ENCODE measurements around the gene C20orf141. TPM values are rescaled to one million over a fixed set of nuclear protein-coding genes. Genes with fewer than 3 reads are reported as not detected.
A peak's percentile ranks its signal among the peaks of the same experiment; 100 is the strongest.

C20orf141 gene
- total RNA-seq, 3 donors from 2014 or later (not counting 1 experiment from before 2014, with no cell fraction given), result not detected

DNA sequence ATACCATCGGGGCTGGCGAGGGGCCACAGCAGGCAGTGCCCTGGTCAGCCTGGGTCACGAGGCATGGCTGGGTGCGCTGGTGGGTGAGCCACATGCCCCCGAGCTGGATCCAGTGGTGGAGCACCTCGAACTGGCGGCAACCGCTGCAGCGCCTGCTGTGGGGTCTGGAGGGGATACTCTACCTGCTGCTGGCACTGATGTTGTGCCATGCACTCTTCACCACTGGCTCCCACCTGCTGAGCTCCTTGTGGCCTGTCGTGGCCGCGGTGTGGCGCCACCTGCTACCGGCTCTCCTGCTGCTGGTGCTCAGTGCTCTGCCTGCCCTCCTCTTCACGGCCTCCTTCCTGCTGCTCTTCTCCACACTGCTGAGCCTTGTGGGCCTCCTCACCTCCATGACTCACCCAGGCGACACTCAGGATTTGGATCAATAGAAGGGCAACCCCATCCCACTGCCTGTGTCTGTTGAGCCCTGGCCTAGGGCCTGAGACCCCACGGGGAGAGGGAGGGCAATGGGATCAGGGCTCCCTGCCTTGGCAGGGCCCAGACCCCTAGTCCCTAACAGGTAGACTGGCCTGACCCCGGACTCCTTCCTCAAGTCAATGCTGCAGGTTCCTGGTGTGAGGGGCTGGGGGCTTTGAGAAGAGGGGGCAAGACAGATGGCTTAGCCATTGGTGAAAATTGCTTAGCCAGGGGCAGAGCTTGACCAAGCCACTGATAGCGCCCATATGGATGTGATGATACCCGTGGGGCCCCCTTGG, 2.0 kb downstream of the C20orf141 start:
- Mint-ChIP-seq H3K9me3 (peaks cover 0 to 5% of the 10 kb centered on the region in 2 donors), H3K27me3 (ENCODE audit: low read depth in 2 of 2) (peaks cover 17 to 35% of the 10 kb centered on the region in 2 donors), H3K36me3 (peaks cover 5% of the 10 kb centered on the region), H3K27ac (no peak overlapping the region), H3K4me1 (peaks cover 4 to 31% of the 10 kb centered on the region in 2 donors), H3K4me3 (no peak overlapping the region)
- Histone ChIP-seq H3K4me3 (ENCODE audit: low read length) (no peak overlapping the region), H3K9me3 (ENCODE audit: control insufficient read depth, insufficient read depth, low read length) (no peaks in the 10 kb centered on the region), H3K36me3 (ENCODE audit: control insufficient read depth, insufficient read depth, low read length) (no peaks in the 10 kb centered on the region), H3K27me3 (ENCODE audit: control insufficient read depth, insufficient read depth, low read length) (peaks cover 11% of the 10 kb centered on the region), H3K4me1 (ENCODE audit: control insufficient read depth, insufficient read depth, low read length) (peaks cover 19% of the 10 kb centered on the region), H3K27ac (ENCODE audit: low read length) (no peak overlapping the region)
- TF ChIP-seq, protein P1, sequence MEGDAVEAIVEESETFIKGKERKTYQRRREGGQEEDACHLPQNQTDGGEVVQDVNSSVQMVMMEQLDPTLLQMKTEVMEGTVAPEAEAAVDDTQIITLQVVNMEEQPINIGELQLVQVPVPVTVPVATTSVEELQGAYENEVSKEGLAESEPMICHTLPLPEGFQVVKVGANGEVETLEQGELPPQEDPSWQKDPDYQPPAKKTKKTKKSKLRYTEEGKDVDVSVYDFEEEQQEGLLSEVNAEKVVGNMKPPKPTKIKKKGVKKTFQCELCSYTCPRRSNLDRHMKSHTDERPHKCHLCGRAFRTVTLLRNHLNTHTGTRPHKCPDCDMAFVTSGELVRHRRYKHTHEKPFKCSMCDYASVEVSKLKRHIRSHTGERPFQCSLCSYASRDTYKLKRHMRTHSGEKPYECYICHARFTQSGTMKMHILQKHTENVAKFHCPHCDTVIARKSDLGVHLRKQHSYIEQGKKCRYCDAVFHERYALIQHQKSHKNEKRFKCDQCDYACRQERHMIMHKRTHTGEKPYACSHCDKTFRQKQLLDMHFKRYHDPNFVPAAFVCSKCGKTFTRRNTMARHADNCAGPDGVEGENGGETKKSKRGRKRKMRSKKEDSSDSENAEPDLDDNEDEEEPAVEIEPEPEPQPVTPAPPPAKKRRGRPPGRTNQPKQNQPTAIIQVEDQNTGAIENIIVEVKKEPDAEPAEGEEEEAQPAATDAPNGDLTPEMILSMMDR (IDR thresholded peaks at IDR 0.05), result no peak
- intact Hi-C loops (cut with micrococcal nuclease), result no loop called here
- WGBS (ENCODE audit: insufficient coverage), result 81% methylated on average over 20 of the region's 20 CpGs
- ATAC-seq, result peak; percentile 25 to 52 (median 50)
- peak in 1 of 2 donors; percentile 44 for DNase-seq

DNA sequence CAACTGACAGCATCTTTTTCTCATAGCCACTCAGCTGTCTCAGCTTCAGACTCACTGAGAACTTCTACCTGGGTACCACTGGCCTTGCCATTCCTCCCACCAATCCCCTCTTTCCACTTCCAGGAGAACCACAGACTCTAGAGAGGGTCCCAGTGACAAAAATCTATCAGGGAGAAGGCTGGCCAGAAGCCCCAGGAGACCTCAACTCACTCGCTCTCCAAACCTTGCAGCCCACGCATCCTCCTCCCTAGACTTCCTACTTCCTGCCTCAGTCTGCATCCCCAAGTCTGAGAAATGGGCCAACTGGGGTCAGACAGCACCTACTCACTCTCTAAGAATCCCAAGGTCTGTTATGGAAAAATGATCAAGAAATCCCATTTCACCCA, 2.5 kb downstream of the C20orf141 start:
- no peaks in the 10 kb centered on the region for H3K36me3 Mint-ChIP-seq
- peaks cover 12 to 30% of the 10 kb centered on the region in 2 donors for H3K27me3 Mint-ChIP-seq (ENCODE audit: low read depth in 2 of 2)
- Histone ChIP-seq H3K4me3 (ENCODE audit: low read length) (no peak overlapping the region), H3K27ac (ENCODE audit: low read length) (no peak overlapping the region), H3K9me3 (ENCODE audit: control insufficient read depth, insufficient read depth, low read length) (no peaks in the 10 kb centered on the region), H3K27me3 (ENCODE audit: control insufficient read depth, insufficient read depth, low read length) (peaks cover 9% of the 10 kb centered on the region), H3K4me1 (ENCODE audit: control insufficient read depth, insufficient read depth, low read length) (peaks cover 24% of the 10 kb centered on the region), H3K36me3 (ENCODE audit: control insufficient read depth, insufficient read depth, low read length) (no peaks in the 10 kb centered on the region)
- H3K4me1 Mint-ChIP-seq, result peaks cover 8 to 36% of the 10 kb centered on the region in 2 donors
- no peak overlapping the region for H3K27ac Mint-ChIP-seq
- intact Hi-C loops (cut with micrococcal nuclease), result no loop called here
- ATAC-seq (no peak), DNase-seq (no peak)
- H3K4me3 Mint-ChIP-seq, result no peak overlapping the region
- 86% methylated on average over 2 of the region's 2 CpGs for WGBS (ENCODE audit: insufficient coverage)
- TF ChIP-seq, protein P1 (IDR thresholded peaks at IDR 0.05), result no peak
- H3K9me3 Mint-ChIP-seq, result peaks cover 0 to 3% of the 10 kb centered on the region in 2 donors

DNA sequence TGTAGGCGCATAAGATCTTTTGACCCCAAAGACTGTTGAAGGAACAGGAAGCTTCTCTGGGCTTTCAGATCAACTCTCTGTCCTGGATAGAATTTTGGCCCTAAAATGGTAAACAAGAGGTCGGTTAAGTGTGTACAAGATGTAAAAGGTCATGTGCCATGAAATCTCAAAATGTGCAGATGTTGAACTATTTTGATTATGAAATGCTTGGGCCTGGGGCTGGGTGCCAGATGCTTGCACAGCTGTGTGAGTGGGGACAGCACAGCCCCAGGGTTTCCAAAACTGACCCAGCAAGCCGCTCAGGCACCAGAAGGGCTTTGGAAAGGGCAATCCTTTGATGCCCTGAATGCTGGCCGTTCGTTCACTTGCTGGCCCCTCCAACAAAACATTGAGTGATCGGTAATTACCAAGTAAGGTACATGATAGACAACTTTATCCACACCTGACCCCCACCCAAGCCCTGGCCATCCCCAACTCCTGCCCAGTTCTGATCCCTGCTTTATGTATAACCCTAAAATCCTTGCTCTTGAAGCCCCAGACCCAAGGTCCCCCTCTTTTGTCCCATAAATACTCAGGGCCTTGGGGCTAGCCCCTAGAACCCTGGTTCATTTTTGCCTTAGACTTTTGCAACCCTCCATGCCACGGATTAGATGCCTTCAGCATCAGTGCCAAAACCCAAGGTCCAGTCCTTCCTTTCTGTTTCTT, 3.3 kb downstream of the C20orf141 start:
- intact Hi-C loops (cut with micrococcal nuclease), result no loop called here
- Mint-ChIP-seq H3K4me1 (peaks cover 8 to 36% of the 10 kb centered on the region in 2 donors), H3K9me3 (no peaks in the 10 kb centered on the region), H3K4me3 (no peak overlapping the region), H3K27me3 (ENCODE audit: low read depth in 2 of 2) (peaks cover 10 to 27% of the 10 kb centered on the region in 2 donors), H3K27ac (no peak overlapping the region), H3K36me3 (no peaks in the 10 kb centered on the region)
- Histone ChIP-seq H3K4me1 (ENCODE audit: control insufficient read depth, insufficient read depth, low read length) (peaks cover 24% of the 10 kb centered on the region), H3K9me3 (ENCODE audit: control insufficient read depth, insufficient read depth, low read length) (no peaks in the 10 kb centered on the region), H3K27ac (ENCODE audit: low read length) (no peak overlapping the region), H3K36me3 (ENCODE audit: control insufficient read depth, insufficient read depth, low read length) (no peaks in the 10 kb centered on the region), H3K27me3 (ENCODE audit: control insufficient read depth, insufficient read depth, low read length) (peaks cover 9% of the 10 kb centered on the region), H3K4me3 (ENCODE audit: low read length) (no peak overlapping the region)
- ATAC-seq (no peak), DNase-seq (no peak)
- WGBS (ENCODE audit: insufficient coverage), result 90% methylated on average over 7 of the region's 7 CpGs
- TF ChIP-seq, protein P1 (IDR thresholded peaks at IDR 0.05), result no peak

All from natural killer cell (primary cell).